Heart left ventricle (tissue), 16 donors: ENCODE results near the gene PDE7B. TPM values are rescaled to one million over a fixed set of nuclear protein-coding genes. Genes with fewer than 3 reads are reported as not detected.
A peak's percentile ranks its signal among the peaks of the same experiment; 100 is the strongest.
"Not testable (repeated sequence)": the region's sequence is repeated elsewhere in the genome, so short reads cannot be mapped to it uniquely, and the experiment has no call there.

Source experiments
- ATAC-seq, 4 donors: fragments of 200-7000 bp; cut with Tn5 transposase; one replicate each; pipeline ENCODE4 v1.9.1; 2020 to 2022; ENCODE audit warnings: moderate library complexity in 4 of 4, mild to moderate bottlenecking in 3 of 4, moderate number of reproducible peaks in 1 of 4
- DNase-seq, 5 donors: peaks; one replicate each; pipeline ENCODE4 v3.0.0-alpha.2; 2020
- H3K27ac ChIP-seq, 12 donors: fragments of 200-600 bp; sonication (generic) in 4 of 12; one replicate each; pipeline versions ENCODE4 v1.5.0 to v1.8.0; 2016 to 2022; ENCODE audit warnings: mild to moderate bottlenecking in 2 of 12
- H3K27me3 ChIP-seq, 9 donors: fragments of 200-600 bp; sonication (generic) in 2 of 9; one replicate each; pipeline versions ENCODE4 v1.5.1 to v1.8.0; 2016 to 2022; ENCODE audit warnings: mild to moderate bottlenecking in 3 of 9
- H3K36me3 ChIP-seq, 9 donors: fragments of 200-600 bp; sonication (generic) in 2 of 9; one replicate each; pipeline versions ENCODE4 v1.5.0 to v1.8.0; 2018 to 2022; ENCODE audit warnings: mild to moderate bottlenecking in 2 of 9
- H3K4me1 ChIP-seq, 12 donors: fragments of 200-600 bp; sonication (generic) in 4 of 12; one replicate each; pipeline versions ENCODE4 v1.5.0 to v1.8.0; 2016 to 2022; ENCODE audit warnings: mild to moderate bottlenecking in 3 of 12
- H3K4me3 ChIP-seq, 12 donors: fragments of 200-600 bp; sonication (generic) in 4 of 12; one replicate each; pipeline versions ENCODE4 v1.5.0 to v1.8.0; 2017 to 2022; ENCODE audit warnings: mild to moderate bottlenecking in 9 of 12, moderate library complexity in 4 of 12
- H3K9me3 ChIP-seq, 12 donors: fragments of 200-600 bp; sonication (generic) in 4 of 12; one replicate each; pipeline versions ENCODE4 v1.5.0 to v1.8.0; 2016 to 2022; ENCODE audit warnings: mild to moderate bottlenecking in 1 of 12
- CTCF ChIP-seq, 12 donors: fragments of 200-600 bp; sonication (generic) in 4 of 12; IDR thresholded peaks; one replicate each; pipeline versions ENCODE4 v1.5.0 to v1.8.0; 2018 to 2022; ENCODE audit warnings: antibody characterized with exemption in 12 of 12, mild to moderate bottlenecking in 5 of 12
- POLR2A ChIP-seq, 2 donors: fragments of 450-650 bp; IDR thresholded peaks; one replicate each; pipeline ENCODE4 v1.6.1; 2017; ENCODE audit warnings: antibody characterized with exemption in 2 of 2, mild to moderate bottlenecking in 2 of 2, moderate library complexity in 2 of 2
- WGBS, 4 donors: extraction: QIAGEN DNeasy Blood & Tissue Kit in 2 of 4; methylation state at CpG; one replicate each; pipeline versions ENCODE4 v1.1.5 to v1.1.7; 2013 to 2018; 5-methylcytosine and 5-hydroxymethylcytosine counted together
- intact Hi-C, 10 donors: fragments of 100-400 bp; cut with DNase I; formaldehyde crosslinking; loops; one replicate each; pipeline versions ENCODE4 v1.11.1 to v1.14.2; 2022
- polyA plus RNA-seq, 2 donors: library from polyadenylated mRNA; stranded (reverse); fragments of 200-250 nt; gene quantifications; one replicate each; pipeline ENCODE4 v1.2.3, GENCODE V29; 2013
- total RNA-seq, 9 donors: library from RNA; depleted of rRNA in 2 of 9; stranded (reverse); fragments of >200 nt in 2 of 9; fragmentation: NEBNext Ultra II Directional in 3 of 9; extraction: Animal tissue kit (Norgen Biotek cat#: 25700) in 3 of 9; gene quantifications; one replicate each; pipeline versions ENCODE4 v1.1.0 to v1.2.4, GENCODE V29; 2016 to 2023
- donor health status: ischemic (EF 13 %, LVEDD 7.1; RV severe dilation, severe dysfunction).
- donor health status: healthy with polysubstance abuse.
- donor health status: DM: no; HTN: yes; CAD: no.
- donor health status: DM: no; HTN: no; CAD: no.
- donor health status: ischemic (EF 25% LVEDD 6.9; RV normal size, moderate dysfunction).
- donor health status: ischemic (EF 25% LVEDD 5.7; RV mildly dilated, moderate dysfunction).
- donor health status: healthy.
- donor health status: DM: yes; HTN: yes; CAD: no.
- donor health status: ischemic (EF 35%, LVEDD 5.7; RV mildly dilated, moderate dysfunction).
- donor health status: nonischemic (EF 11% LVEDD 7.7; RV severe dilation, severe dysfunction).
- donor health status: DM: yes; HTN: yes; CAD: no.
- donor health status: PGD.
- donor health status: ischemic (EF 29% LVEDD 5.4; RV normal size, mild dysfunction).
- donor health status: nonischemic (EF 23%, LVEDD 6.1; RV moderate dilation, normal function).

The PDE7B gene
- total and polyA plus RNA-seq, 11 donors: 4.4 to 29.1 (median 9.0) TPM

DNA sequence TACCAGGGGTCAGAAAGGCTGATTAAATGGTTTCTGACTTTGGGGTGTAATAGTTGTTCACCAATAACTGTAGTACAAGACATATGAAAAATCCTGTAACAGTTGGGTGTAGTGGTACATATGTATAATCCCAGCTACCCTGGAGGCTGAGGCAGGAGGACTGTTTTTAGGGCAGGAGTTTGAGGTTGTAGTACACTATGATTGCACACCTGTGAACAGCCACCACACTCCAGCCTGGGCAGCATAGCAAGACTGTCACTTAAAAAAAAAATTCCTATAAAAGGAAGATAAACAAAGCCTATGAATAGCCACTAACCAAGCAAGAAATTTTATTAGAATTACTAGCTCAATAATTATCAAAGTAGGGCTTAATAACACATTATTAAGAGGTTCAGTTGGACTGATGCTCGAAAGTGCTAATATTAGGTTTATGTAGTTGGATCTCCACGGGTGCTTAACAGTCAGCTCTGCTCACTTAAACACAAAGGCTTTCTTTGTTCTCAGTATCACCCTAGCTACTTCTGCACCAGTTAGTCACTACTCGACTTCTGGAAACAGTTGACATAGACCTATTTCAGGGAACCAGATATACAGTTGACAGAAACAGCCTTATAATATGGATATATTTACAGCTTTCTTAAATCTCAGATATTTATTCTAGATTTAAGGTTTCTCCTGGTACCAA, 285.6 kb downstream of the PDE7B start:
- Histone ChIP-seq H3K27me3 (no peaks in the 10 kb centered on the region), H3K4me3 (peak overlapping the region in 1 of 12 donors; percentile 13), H3K27ac (peak overlapping the region in 9 of 12 donors; percentile 3 to 51 (median 23)), H3K4me1 (peaks cover 0 to 26% (median 6%) of the 10 kb centered on the region in 12 donors), H3K36me3 (no peaks in the 10 kb centered on the region), H3K9me3 (peaks cover 0 to 14% (median 0%) of the 10 kb centered on the region in 12 donors)
- intact Hi-C loops: no loop called here
- 26 to 33% (median 31%) methylated on average over 3 of the region's 3 CpGs for WGBS, 4 donors
- peak; percentile 85 to 97 (median 94) for ATAC-seq
- TF ChIP-seq POLR2A (IDR thresholded peaks at IDR 0.05) (no peak), CTCF (IDR thresholded peaks at IDR 0.05) (no peak)
- DNase-seq: no peak

DNA sequence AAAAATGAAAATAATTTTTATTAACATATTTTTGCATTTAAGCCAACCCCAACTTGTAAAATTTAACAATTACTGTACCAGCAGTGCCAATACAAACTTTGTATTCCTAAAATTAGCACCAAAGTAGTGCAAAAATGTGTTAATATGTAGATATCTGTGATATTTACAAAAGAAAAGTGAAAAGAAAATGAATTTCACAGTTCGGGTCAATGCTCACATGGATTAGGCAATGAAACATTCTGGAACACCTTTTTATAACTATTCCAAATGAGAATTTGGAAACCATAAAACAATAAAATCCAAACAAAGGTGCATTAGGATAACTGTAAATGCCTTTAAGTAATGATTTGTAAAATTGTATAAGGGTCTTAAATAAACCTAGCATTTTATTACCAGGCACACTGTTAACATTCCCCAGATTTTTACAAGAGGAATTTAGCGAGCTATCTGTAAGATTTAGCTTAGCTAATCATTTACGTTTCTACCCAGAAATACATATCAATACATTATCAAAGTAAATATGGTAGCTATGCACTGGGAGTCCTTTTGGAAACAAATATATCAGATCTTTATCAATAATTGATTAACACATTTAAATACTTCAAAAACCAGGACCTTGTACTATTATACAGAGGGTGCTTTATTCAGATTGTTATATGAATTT, 286.4 kb downstream of the PDE7B start:
- TF ChIP-seq POLR2A (IDR thresholded peaks at IDR 0.05): no peak
- TF ChIP-seq CTCF (IDR thresholded peaks at IDR 0.05): no peak
- Histone ChIP-seq H3K27me3 (no peaks in the 10 kb centered on the region), H3K27ac (peak overlapping the region in 8 of 12 donors; percentile 9 to 51 (median 26)), H3K4me3 (peak overlapping the region in 1 of 12 donors; percentile 13), H3K4me1 (peaks cover 0 to 26% (median 6%) of the 10 kb centered on the region in 12 donors), H3K36me3 (no peaks in the 10 kb centered on the region), H3K9me3 (peaks cover 0 to 14% (median 0%) of the 10 kb centered on the region in 12 donors)
- 74 to 85% (median 79%) methylated on average over 3 of the region's 3 CpGs for WGBS, 4 donors
- intact Hi-C loops: no loop called here
- DNase-seq (no peak), ATAC-seq (no peak)

DNA sequence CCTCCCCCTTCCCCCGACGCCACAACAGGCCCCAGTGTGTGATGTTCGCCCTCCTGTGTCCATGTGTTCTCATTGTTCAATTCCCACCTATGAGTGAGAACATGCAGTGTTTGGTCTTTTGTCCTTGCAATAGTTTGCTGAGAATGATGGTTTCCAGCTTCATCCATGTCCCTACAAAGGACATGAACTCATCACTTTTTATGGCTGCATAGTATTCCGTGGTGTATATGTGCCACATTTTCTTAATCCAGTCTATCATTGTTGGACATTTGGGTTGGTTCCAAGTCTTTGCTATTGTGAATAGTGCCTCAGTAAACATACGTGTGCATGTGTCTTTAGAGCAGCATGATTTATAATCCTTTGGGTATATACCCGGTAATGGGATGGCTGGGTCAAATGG, 287.6 kb downstream of the PDE7B start:
- intact Hi-C loops, DNase-seq, H3K27me3 ChIP-seq, H3K27ac ChIP-seq, H3K4me3 ChIP-seq, H3K36me3 ChIP-seq, ATAC-seq: not testable (repeated sequence)
- Histone ChIP-seq H3K9me3 (peaks cover 0 to 14% (median 0%) of the 10 kb centered on the region in 12 donors), H3K4me1 (peaks cover 0 to 26% (median 6%) of the 10 kb centered on the region in 12 donors)
- WGBS, 4 donors: 95 to 97% (median 96%) methylated on average over 5 to 6 of the region's 6 CpGs

- no peak for DNase-seq
- Histone ChIP-seq H3K4me3 (no peak overlapping the region), H3K9me3 (peaks cover 0 to 14% (median 0%) of the 10 kb centered on the region in 12 donors), H3K4me1 (peaks cover 0 to 39% (median 11%) of the 10 kb centered on the region in 12 donors), H3K27ac (no peak overlapping the region), H3K27me3 (no peaks in the 10 kb centered on the region), H3K36me3 (peaks cover 0 to 18% (median 0%) of the 10 kb centered on the region in 9 donors)
- TF ChIP-seq POLR2A (IDR thresholded peaks at IDR 0.05): no peak
- TF ChIP-seq CTCF (IDR thresholded peaks at IDR 0.05): no peak
- no peak for ATAC-seq
- intact Hi-C loops: loop anchor here in 2 of 10 donors (5.0 kb wide), 2 partner anchors 32 to 42 kb away; no protein-coding TSS in a partner anchor
Measured at GRCh38 chr6:136144251-136145023, 292.9 kb downstream of the PDE7B start.
